GM12874 (cell line): ENCODE results near the gene UROS.

Experiments
- TF ChIP-seq, protein P1 (sequence below): IDR thresholded peaks from 2 replicates; pipeline ENCODE4 v1.5.1; 2011; ENCODE audit warnings: low read depth, mild to moderate bottlenecking, control low read depth, low read length, moderate library complexity; ENCODE audit not compliant: insufficient read depth

The UROS gene

DNA sequence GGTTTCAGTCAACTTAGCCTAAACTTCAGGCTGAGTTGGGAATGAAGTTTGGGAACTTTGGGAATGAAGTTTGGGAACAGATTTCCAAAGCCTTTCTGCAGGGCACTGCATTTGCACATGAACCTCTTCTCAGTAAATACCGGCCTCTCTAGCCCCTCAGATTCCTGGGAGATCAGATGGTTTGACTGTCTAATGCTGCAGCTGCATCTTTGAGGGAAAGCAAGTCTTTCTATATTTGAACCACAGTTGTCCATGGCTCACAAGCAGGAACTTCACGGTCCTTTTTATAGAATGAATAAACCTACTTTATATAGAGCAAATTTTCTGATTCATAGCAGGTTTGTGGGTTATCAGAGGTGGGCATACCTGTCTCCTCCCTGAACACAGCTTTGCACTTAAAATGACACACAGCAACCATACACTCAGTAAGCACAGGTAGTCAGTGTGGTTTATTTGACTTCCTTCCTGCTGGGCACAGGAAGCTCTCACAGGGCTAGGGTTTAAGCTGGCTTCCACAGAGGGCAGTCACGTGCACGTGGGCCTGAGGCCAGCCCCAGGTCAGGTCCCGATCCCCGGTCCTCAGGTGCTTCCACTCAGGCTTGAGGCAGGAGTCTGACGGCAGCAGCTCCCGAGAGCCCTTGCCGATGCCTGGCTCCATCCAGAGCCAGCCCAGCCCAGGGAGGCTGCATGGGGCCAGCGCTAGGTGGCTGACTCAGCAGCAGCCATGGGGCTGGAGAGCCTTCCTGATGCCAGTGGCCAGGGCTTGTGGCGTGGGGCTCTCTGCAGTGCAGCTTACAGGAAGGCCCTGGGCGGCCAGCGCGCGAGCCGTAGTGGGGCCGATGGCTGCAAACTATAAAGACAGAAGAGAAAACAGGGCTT, 34.7 kb downstream of the UROS start:
- TF ChIP-seq, protein P1, sequence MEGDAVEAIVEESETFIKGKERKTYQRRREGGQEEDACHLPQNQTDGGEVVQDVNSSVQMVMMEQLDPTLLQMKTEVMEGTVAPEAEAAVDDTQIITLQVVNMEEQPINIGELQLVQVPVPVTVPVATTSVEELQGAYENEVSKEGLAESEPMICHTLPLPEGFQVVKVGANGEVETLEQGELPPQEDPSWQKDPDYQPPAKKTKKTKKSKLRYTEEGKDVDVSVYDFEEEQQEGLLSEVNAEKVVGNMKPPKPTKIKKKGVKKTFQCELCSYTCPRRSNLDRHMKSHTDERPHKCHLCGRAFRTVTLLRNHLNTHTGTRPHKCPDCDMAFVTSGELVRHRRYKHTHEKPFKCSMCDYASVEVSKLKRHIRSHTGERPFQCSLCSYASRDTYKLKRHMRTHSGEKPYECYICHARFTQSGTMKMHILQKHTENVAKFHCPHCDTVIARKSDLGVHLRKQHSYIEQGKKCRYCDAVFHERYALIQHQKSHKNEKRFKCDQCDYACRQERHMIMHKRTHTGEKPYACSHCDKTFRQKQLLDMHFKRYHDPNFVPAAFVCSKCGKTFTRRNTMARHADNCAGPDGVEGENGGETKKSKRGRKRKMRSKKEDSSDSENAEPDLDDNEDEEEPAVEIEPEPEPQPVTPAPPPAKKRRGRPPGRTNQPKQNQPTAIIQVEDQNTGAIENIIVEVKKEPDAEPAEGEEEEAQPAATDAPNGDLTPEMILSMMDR: no peak

DNA sequence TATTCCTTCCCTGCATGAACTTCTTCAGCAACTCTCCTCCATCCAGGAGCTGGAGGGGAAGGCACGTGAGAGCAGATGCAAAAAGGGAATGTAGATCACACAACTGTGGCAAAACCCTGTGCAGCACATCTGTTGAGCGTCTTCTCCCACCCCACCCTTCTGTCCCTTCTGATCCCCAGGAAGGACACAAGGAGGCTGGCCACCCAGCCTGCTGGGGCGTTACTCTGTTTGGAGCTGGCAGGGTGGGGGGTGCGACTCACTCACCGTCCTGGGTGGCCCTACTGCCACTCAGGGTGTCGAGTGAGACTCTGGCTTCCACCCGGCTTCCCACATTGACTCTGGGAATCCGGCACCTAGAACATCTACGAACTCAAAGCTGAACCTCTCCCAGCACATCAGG, 37.3 kb downstream of the UROS start:
- TF ChIP-seq, protein P1: no peak

DNA sequence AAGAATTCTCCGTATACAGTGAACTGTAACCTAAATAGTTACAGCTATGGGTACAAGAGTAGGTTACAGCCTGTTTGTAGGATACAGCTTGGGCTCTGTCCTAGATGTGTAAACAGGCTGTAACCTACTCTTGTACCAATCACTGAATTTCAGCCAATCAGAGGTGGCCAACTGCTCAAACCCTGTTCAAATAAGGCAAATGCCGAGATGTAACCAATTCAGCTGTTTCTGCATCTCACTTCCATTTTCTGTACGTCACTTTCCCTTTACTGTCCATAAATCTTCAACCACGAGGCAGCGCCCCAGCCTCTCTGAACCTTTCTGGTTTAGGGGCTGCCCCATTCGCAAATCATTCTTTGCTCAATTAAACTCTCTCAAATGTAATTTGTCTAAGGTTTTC, 39.1 kb downstream of the UROS start:
- TF ChIP-seq, protein P1: no peak

DNA sequence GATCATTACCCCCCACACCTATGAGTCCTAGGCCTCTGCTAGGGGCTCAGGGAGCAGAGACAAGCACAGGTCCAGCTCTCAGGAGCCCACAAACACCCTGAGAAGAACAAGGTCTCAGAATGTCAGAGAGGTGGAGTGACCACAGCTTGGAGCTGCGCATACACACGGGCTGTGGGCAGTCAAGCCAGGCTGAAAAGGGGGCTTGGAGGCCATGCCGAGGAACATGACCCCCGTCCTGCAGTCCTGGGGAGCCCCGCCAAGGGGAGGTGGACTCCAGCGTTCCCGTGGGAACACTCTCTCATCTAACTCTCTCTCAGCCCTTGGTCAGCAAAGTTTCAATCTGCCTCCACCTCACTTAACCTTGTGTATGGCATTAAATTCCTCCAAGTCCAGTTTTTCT, 39.6 kb downstream of the UROS start:
- TF ChIP-seq, protein P1: no peak

DNA sequence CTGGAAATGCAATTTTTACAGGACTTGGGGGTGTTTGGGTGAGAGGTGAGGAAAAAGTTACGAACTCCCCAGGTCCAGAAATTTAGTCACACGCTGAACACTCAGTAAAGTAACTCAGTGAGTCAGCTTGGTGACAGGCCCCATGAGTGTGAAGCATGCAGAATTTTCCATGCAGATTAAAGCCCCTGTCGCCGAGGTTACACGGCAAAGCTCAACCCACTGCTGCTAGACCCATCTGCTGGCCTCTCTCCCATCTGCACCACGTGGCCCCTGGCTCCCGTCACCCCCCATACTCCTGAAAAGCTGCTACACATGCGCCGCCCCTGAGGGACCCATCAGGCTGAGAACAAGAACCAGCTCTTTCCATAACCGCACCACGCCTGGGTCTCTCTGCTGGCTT, 40.4 kb downstream of the UROS start:
- TF ChIP-seq, protein P1: no peak

DNA sequence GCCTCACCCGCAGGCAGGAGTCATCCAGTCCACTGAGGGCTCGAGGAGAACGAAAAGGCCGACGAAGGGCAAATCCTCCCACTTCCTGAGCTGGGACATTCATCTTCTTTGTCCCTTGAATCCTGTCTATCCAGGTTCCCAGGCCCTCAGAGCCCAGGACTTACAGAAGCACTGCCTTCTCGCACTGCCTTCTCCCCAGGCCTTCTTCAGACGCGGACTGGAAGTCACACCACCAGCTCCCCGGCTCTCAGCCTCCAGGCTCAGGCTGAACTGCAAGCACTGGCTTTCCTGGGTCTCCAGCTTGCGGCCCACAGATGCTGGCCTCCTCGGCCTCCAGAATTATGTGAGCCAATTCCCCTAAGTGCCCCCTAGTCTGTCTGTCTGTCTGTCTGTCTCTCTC, 41.0 kb downstream of the UROS start:
- TF ChIP-seq, protein P1: no peak

DNA sequence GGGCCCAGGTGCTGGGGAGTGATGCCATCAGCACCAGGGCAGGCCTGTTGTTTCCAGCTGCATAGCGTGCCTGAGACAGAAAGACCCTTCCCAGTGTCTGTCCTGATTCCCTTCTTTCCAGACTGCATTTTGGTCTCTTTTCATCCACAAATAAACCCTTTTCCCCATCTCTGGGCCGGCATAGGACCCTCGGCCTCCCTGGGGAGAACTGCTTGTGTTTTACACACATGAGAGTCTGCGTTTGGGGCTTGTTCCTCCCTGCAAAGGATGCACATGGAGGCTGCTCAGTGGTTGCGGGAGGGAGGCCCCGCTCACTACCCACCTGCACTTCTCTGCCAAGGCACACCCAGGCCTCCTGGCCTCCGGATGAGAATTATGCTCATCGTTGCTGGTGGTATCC, 41.7 kb downstream of the UROS start:
- TF ChIP-seq, protein P1: no peak
